ENCODE results near the gene SWI5.
"Not testable (repeated sequence)": the region's sequence is repeated elsewhere in the genome, so short reads cannot be mapped to it uniquely, and the experiment has no call there.

SWI5 gene

DNA sequence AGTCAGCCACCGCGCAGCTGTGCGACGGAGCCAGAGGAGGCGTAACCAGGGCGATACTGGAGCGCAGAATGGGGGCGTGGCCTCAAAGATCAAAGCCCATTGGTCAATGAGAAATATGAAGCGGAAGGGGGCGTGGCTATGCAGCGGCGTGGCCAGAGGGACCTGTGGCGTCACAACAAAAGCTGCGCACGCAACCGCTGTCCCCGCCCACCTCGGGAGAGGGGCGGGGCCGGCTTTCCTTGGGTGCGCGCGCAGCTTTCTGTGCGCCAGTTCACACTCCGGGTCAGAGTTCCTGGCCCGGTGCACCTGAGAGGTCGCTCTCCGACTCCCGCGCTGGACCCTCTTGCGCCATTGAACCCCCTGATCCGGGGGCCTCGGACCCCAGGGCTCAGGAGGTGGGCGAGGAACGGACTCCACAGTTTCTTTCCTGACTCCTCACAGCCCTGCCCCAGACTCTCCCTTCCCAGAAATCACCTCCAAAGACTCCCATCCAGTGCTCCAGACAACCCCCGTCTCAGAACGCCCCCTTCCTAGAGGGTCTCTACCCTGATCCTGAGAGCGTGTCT lies at the start of gene SWI5:
SWI5 (plus strand) TSS at position 269 of the 566 bp plus-strand sequence.
- DNase-seq (peak; percentile 99), ATAC-seq (replicated peaks) (peak; percentile 98 to 99)
- no peaks in the 10 kb centered on the region for H3K27me3 Mint-ChIP-seq
- H3K27ac Mint-ChIP-seq, result peak within 1 kb of the TSS; percentile 98
- no peaks in the 10 kb centered on the region for H3K9me3 Mint-ChIP-seq
- peaks cover 24 to 42% of the 10 kb centered on the region in 2 donors for H3K36me3 Mint-ChIP-seq
- H3K4me1 Mint-ChIP-seq, result peaks cover 26 to 38% of the 10 kb centered on the region in 2 donors
- H3K4me3 Mint-ChIP-seq, result peak within 1 kb of the TSS; percentile 94 to 98

DNA sequence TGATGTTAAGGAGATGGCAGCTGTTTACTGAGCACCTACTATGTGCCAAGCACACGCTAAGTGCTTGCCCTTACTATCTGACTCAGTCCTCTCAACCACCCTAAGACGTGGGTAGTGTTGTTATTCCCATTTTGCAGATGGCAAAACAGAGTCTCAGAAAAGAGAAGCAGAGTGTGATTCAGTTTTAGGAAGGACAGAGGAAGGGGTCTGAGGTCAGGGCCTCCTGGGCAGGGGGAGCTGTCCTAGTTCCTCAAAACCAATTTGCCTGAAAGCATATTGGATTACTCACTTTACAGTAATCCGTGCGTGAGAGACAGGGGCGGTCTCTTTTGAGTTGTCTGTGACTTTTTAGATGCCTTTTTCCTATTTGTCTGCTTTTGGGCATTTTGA lies 49.7 kb upstream of the SWI5 start:
- no peak for ATAC-seq (replicated peaks)
- no peak for DNase-seq
- peaks cover 0 to 16% of the 10 kb centered on the region in 2 donors for H3K27me3 Mint-ChIP-seq
- H3K27ac Mint-ChIP-seq, result no peak overlapping the region
- no peak overlapping the region for H3K4me3 Mint-ChIP-seq
- H3K9me3 Mint-ChIP-seq, result no peaks in the 10 kb centered on the region
- no peaks in the 10 kb centered on the region for H3K4me1 Mint-ChIP-seq
- H3K36me3 Mint-ChIP-seq, result no peaks in the 10 kb centered on the region

GRCh38 chr9:128230897-128231296 lies 45.2 kb upstream of the SWI5 start:
- not testable (repeated sequence) for H3K27ac Mint-ChIP-seq; H3K36me3 Mint-ChIP-seq; ATAC-seq (replicated peaks)

DNA sequence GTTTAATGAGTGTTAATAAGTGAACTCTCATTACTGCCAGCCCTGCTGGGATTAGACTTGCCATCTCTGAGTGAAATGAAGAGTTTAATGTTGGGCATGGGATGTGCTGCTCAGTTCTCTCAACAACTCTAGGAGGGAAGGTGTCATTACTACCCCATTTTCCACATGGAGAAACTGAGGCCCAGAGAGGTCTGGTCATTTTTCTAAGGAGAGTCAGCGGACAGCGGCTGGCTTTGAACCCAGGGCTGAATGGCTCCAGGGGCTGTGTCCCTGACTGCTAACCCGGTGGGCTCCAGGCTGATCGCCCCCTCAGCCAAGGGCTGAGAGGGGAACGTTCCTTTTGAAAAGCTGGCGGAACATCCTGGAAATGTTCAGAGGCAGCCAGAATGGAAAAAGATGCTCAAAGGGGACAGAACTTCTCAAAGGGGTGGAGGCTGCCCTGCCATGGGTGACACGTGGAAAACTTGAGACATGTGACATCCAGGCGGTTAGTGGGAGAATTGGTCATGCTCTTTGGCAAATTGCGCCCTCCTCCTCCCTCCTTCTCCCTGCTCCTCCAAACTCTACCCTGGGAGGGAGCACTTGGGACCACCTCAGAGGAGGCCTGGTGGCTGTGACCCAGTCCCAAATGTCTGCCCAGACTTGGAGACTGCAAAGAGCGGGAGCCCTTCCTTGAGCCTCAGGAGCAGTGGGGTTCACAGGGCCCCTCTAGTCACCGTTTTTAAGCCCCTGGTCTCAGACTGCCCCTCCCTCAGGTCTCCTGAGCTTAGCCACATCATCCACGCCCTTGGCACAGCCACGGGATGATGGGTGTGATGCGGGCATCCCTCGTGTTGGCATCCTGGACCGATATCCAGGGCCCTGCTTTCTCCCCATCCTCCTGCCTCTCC lies 44.2 kb upstream of the SWI5 start:
- Mint-ChIP-seq H3K9me3 (no peaks in the 10 kb centered on the region), H3K4me1 (no peaks in the 10 kb centered on the region), H3K36me3 (no peaks in the 10 kb centered on the region), H3K27ac (no peak overlapping the region), H3K27me3 (peaks cover 5% of the 10 kb centered on the region in 2 donors), H3K4me3 (no peak overlapping the region)
- ATAC-seq (replicated peaks) (no peak), DNase-seq (no peak)

More at GRCh38 chr9:128230897-128231296, 45.2 kb upstream of the SWI5 start:
- H3K9me3 Mint-ChIP-seq, DNase-seq, H3K4me1 Mint-ChIP-seq, H3K4me3 Mint-ChIP-seq: not testable (repeated sequence)
- peaks cover 1 to 13% of the 10 kb centered on the region in 2 donors for H3K27me3 Mint-ChIP-seq

DNA sequence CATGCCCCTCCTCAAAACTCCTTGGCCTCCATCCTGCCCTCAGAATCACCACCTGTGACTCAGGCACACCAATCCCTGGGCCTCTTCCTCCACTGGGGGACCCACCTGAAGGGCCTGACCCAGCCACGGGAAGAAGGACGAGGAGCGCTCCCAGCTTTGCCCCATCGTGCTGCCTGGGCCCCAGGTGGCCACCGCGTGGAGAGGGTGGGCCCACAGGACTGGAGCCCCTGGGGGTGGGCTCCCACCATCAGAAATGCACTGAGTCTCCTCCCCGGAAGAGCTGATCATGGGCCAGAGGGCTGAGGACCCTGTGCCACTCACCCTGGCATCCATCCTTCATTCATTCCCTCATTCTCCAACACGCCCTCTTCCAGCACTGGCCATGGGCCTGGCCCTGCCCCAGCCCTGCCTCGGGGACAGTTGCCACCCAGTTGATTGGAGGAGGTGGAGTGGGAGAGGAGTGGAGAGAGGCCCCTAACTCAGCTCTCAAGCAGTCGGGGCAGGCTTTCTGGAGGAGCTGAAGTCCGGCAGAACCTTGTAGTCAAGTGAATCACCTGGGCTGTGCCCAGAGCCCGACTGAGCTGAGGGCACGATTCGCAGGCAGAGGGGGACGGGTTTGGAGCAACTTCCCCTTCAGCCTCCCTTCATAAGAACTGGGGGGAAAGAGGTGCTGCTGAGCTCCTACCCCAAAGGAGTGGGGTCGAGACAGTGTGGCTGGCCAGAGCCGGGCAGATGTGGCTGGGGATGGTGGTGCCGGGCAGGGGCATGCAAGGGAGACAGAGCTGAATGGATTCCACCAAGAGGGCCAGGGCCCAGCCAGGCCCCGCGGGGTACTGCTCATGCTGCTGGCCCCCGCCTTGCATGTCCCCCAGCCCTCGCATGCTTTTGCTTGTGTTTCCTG lies 43.3 kb upstream of the SWI5 start:
- Mint-ChIP-seq H3K27ac (no peak overlapping the region), H3K9me3 (no peaks in the 10 kb centered on the region), H3K36me3 (no peaks in the 10 kb centered on the region), H3K27me3 (peaks cover 5% of the 10 kb centered on the region in 2 donors), H3K4me1 (no peaks in the 10 kb centered on the region), H3K4me3 (no peak overlapping the region)
- ATAC-seq (replicated peaks) (no peak), DNase-seq (no peak)

GRCh38 chr9:128233817-128234406 lies 42.2 kb upstream of the SWI5 start:
- H3K4me1 Mint-ChIP-seq, result no peaks in the 10 kb centered on the region
- no peak overlapping the region for H3K27ac Mint-ChIP-seq
- H3K27me3 Mint-ChIP-seq, result peaks cover 5 to 7% of the 10 kb centered on the region in 2 donors
- H3K4me3 Mint-ChIP-seq, result no peak overlapping the region
- H3K9me3 Mint-ChIP-seq, result no peaks in the 10 kb centered on the region
- DNase-seq (no peak), ATAC-seq (replicated peaks) (no peak)
- no peaks in the 10 kb centered on the region for H3K36me3 Mint-ChIP-seq

DNA sequence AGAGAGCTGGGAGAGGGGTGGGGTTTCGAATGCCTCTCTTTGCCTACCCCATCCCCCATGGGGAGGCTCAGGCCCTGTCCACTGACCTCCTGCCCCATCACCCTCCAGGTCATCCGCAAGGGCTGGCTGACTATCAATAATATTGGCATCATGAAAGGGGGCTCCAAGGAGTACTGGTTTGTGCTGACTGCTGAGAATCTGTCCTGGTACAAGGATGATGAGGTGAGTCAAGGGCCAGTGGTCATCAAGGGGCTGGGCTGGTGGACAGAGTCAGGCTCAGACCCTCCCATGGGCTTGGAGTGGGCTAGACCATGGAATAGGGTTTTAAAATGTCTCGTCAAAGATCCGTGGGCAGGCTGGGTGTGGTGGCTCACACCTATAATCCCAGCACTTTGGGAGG lies 34.0 kb upstream of the SWI5 start:
- no peak for DNase-seq
- peaks cover 12 to 18% of the 10 kb centered on the region in 2 donors for H3K4me1 Mint-ChIP-seq
- no peak overlapping the region for H3K27ac Mint-ChIP-seq
- H3K27me3 Mint-ChIP-seq, result peaks cover 40% of the 10 kb centered on the region in 2 donors
- no peaks in the 10 kb centered on the region for H3K9me3 Mint-ChIP-seq
- no peak for ATAC-seq (replicated peaks)
- H3K36me3 Mint-ChIP-seq, result no peaks in the 10 kb centered on the region
- no peak overlapping the region for H3K4me3 Mint-ChIP-seq

- Mint-ChIP-seq H3K27me3 (peaks cover 40% of the 10 kb centered on the region in 2 donors), H3K27ac (no peak overlapping the region), H3K9me3 (no peaks in the 10 kb centered on the region), H3K4me3 (no peak overlapping the region), H3K36me3 (no peaks in the 10 kb centered on the region), H3K4me1 (peaks cover 12 to 18% of the 10 kb centered on the region in 2 donors)
- ATAC-seq (replicated peaks) (no peak), DNase-seq (no peak)
Observed at GRCh38 chr9:128242828-128243214, 33.3 kb upstream of the SWI5 start.

GRCh38 chr9:128243215-128244018 lies 32.7 kb upstream of the SWI5 start:
- no peak overlapping the region for H3K4me3 Mint-ChIP-seq
- H3K4me1 Mint-ChIP-seq, result peaks cover 12 to 18% of the 10 kb centered on the region in 2 donors
- ATAC-seq (replicated peaks), result no peak
- H3K27me3 Mint-ChIP-seq, result peaks cover 40% of the 10 kb centered on the region in 2 donors
- H3K9me3 Mint-ChIP-seq, result no peaks in the 10 kb centered on the region
- no peak for DNase-seq
- no peaks in the 10 kb centered on the region for H3K36me3 Mint-ChIP-seq
- H3K27ac Mint-ChIP-seq, result no peak overlapping the region

DNA sequence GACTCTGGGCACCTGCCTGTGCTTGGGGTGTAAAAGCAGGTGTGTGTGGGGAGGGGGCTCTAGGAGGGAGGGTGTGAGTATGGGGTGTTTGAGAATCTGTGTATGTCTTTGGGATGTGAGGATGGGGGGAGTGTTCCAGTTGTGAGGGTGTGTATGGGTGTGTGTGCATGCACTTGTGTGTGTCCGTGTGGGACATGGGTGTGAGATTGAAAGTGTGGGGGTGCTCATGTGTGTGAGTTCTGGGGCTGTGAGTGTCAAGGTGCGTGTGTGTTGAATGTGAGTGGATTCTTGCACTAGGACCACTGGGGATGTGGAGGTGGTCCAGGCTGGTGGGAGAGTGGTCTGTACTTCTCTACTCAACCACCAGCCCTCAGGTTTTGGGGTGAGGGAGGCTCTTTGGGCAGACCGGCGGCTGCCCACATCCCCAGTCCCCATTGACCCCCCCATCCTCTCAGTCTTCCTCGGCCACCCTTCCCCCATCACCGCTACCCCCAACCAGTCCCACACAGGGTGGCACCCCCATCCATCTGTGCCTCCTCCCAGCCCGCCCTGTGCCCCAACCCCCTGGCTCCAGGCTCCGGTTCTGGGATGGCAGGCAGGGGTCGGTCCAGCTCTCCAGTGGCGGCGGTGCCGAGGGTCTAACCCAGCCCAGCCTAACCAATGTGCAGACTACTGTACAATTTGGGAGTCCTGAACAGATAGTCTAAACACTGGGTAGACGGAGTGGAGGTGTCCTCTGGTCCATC lies 31.8 kb upstream of the SWI5 start:
- H3K27ac Mint-ChIP-seq, result no peak overlapping the region
- H3K9me3 Mint-ChIP-seq, result no peaks in the 10 kb centered on the region
- ATAC-seq (replicated peaks), result no peak
- H3K36me3 Mint-ChIP-seq, result no peaks in the 10 kb centered on the region
- H3K27me3 Mint-ChIP-seq, result peaks cover 36 to 40% of the 10 kb centered on the region in 2 donors
- H3K4me3 Mint-ChIP-seq, result no peak overlapping the region
- peaks cover 12 to 18% of the 10 kb centered on the region in 2 donors for H3K4me1 Mint-ChIP-seq
- no peak for DNase-seq

DNA sequence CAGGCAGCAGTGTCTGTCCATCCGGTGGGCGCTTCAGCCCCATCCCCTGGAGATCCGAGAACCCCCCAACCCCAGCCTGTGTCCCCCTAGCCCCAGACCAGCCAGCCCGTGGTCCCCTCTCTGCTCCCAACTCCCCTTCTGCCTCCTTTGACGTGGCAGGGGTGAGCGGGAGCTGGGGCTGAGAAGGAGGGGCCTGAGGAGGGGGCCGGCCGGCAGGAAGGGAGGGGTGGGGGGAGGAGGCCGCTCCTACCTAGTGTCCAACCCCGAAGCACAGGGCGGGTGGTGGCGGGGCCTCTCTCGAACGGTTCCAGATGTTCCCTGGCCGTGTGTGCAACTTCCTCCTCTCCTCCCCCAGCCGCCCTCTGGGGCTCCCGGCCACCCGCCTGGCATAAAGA lies 31.2 kb upstream of the SWI5 start:
- Mint-ChIP-seq H3K4me3 (no peak overlapping the region), H3K27ac (no peak overlapping the region), H3K4me1 (peaks cover 12 to 22% of the 10 kb centered on the region in 2 donors), H3K9me3 (no peaks in the 10 kb centered on the region), H3K36me3 (no peaks in the 10 kb centered on the region), H3K27me3 (peaks cover 36 to 40% of the 10 kb centered on the region in 2 donors)
- ATAC-seq (replicated peaks) (peak; percentile 43 to 57), DNase-seq (no peak)

DNA sequence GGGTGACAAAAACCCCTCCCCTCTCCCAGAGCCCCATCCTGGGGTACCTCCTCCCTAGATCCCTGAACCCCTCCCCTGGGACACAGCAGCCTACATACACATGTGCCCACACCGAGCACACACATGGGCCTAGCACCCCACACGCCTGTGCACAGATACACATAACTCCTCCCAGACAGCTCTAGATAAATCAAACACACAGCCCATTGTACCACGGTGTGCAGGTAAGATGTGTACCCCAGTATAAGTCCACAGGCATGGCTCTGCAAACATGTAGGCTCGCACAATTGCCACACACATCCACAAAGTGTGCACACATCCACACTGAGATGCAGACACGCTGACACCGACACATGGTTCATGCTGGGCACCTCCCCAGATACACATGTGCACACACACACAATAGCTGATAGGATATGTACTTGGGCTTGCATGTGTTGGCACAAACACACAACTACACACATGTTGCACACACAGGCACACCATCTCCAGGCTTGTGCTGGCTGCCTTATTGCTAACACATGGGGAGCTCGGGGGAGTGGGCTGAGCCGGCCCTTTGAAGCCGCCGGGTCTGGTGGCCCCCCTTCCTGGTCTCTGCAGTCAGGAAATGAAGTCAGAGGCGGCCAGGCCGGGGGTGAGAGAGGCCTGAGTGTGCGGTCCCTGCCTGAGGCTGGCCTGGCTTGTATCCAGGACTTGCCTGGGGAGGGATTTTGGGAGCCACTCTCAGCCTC lies 30.5 kb upstream of the SWI5 start:
- Mint-ChIP-seq H3K9me3 (no peaks in the 10 kb centered on the region), H3K4me1 (peaks cover 14 to 25% of the 10 kb centered on the region in 2 donors), H3K27ac (peak overlapping the region; percentile 26), H3K36me3 (no peaks in the 10 kb centered on the region), H3K27me3 (peaks cover 36 to 40% of the 10 kb centered on the region in 2 donors), H3K4me3 (no peak overlapping the region)
- no peak for DNase-seq
- ATAC-seq (replicated peaks), result no peak
